Body of pancreas (tissue), 4 donors: ENCODE measurements around the gene MAST3. TPM values are rescaled to one million over a fixed set of nuclear protein-coding genes. Genes with fewer than 3 reads are reported as not detected.
"Not testable (repeated sequence)": the region's sequence is repeated elsewhere in the genome, so short reads cannot be mapped to it uniquely, and the experiment has no call there.

Experiments used
- ATAC-seq: fragments of 150-250 bp; one replicate; pipeline ENCODE4 v1.9.1; 2016
- DNase-seq, 4 donors: peaks; one replicate each; pipeline ENCODE4 v3.0.0-alpha.2; 2019
- H3K27ac ChIP-seq, 4 donors: fragments of 200-600 bp; sonication (generic); 1 replicate in 3 of 4; 2 replicates in 1 of 4; pipeline versions ENCODE4 v1.5.1 to v1.6.1; 2016 to 2019; ENCODE audit warnings: mild to moderate bottlenecking in 1 of 4, mixed read lengths in 1 of 4, moderate library complexity in 1 of 4
- H3K27me3 ChIP-seq, 2 donors: fragments of 200-600 bp; sonication (generic); one replicate each; pipeline ENCODE4 v1.6.0; 2016; ENCODE audit warnings: mild to moderate bottlenecking in 1 of 2
- H3K36me3 ChIP-seq, 2 donors: fragments of 200-600 bp; sonication (generic); replicated peaks in 1 of 2; 2 replicates each; pipeline ENCODE4 v1.5.1; 2016; ENCODE audit warnings: low read depth in 2 of 2; ENCODE audit not compliant: insufficient read depth in 1 of 2
- H3K4me1 ChIP-seq: fragments of 200-600 bp; sonication (generic); one replicate; pipeline ENCODE4 v1.6.0; 2016
- H3K4me3 ChIP-seq, 2 donors: fragments of 200-600 bp; sonication (generic); 1 replicate in 1 of 2; 2 replicates in 1 of 2; pipeline ENCODE4 v1.5.1; 2016 to 2019
- H3K9me3 ChIP-seq, 3 donors: fragments of 200-600 bp; sonication (generic); 1 replicate in 2 of 3; 2 replicates in 1 of 3; pipeline ENCODE4 v1.5.1; 2016
- POLR2A ChIP-seq, 3 donors: fragments of 450-650 bp; IDR thresholded peaks; one replicate each; pipeline ENCODE4 v1.6.1; 2016; ENCODE audit warnings: antibody characterized with exemption in 3 of 3, mild to moderate bottlenecking in 2 of 3
- WGBS, 2 donors: methylation state at CpG; one replicate each; pipeline ENCODE4 v1.1.5; 2017; 5-methylcytosine and 5-hydroxymethylcytosine counted together
- intact Hi-C: fragments of 100-400 bp; cut with DNase I; formaldehyde crosslinking; loops from one replicate; pipeline ENCODE4 v1.15.1; 2023
- total RNA-seq, 2 donors: library from RNA; depleted of rRNA; stranded (reverse); fragments of >200 nt; gene quantifications; one replicate each; pipeline ENCODE4 v1.1.0, GENCODE V29; 2016
- TF ChIP-seq, protein P1 (sequence below), 7 experiments: fragments of 450-650 bp in 4 of 7; fragments of 200-600 bp in 3 of 7; sonication (generic) in 3 of 7; IDR thresholded peaks; one replicate each; pipeline ENCODE4 v1.5.1; 2016 to 2019; ENCODE audit warnings: antibody characterized with exemption in 7 of 7

MAST3 gene
- total RNA-seq, 2 donors from 2014 or later, result 17.6 to 35.3 TPM

- WGBS, 2 donors, result 35 to 37% methylated on average over 13 to 16 of the region's 18 CpGs
- H3K36me3 ChIP-seq, result no peaks in the 10 kb centered on the region
- H3K4me3 ChIP-seq, result no peak overlapping the region
- H3K4me1 ChIP-seq, result peaks cover 61% of the 10 kb centered on the region
- no peaks in the 10 kb centered on the region for H3K27me3 ChIP-seq
- H3K27ac ChIP-seq, result peak overlapping the region; percentile 69 to 74 (median 71)
- no peak for TF ChIP-seq POLR2A (IDR thresholded peaks at IDR 0.05)
- TF ChIP-seq, protein P1, sequence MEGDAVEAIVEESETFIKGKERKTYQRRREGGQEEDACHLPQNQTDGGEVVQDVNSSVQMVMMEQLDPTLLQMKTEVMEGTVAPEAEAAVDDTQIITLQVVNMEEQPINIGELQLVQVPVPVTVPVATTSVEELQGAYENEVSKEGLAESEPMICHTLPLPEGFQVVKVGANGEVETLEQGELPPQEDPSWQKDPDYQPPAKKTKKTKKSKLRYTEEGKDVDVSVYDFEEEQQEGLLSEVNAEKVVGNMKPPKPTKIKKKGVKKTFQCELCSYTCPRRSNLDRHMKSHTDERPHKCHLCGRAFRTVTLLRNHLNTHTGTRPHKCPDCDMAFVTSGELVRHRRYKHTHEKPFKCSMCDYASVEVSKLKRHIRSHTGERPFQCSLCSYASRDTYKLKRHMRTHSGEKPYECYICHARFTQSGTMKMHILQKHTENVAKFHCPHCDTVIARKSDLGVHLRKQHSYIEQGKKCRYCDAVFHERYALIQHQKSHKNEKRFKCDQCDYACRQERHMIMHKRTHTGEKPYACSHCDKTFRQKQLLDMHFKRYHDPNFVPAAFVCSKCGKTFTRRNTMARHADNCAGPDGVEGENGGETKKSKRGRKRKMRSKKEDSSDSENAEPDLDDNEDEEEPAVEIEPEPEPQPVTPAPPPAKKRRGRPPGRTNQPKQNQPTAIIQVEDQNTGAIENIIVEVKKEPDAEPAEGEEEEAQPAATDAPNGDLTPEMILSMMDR (IDR thresholded peaks at IDR 0.05), result no peak
- no peaks in the 10 kb centered on the region for H3K9me3 ChIP-seq
- DNase-seq, result peak in 2 of 4 donors; percentile 64 to 74
- no peak for ATAC-seq
- intact Hi-C loops, result no loop called here
Measured at GRCh38 chr19:18157465-18158063, 60.0 kb downstream of the MAST3 start.

GRCh38 chr19:18158467-18158866, 60.9 kb downstream of the MAST3 start:
- no peak overlapping the region for H3K4me3 ChIP-seq
- whole genome bisulfite sequencing, 2 donors, result 84 to 92% methylated on average over 4 of the region's 4 CpGs
- no peaks in the 10 kb centered on the region for H3K9me3 ChIP-seq
- no peaks in the 10 kb centered on the region for H3K27me3 ChIP-seq
- H3K36me3 ChIP-seq, result no peaks in the 10 kb centered on the region
- peaks cover 61% of the 10 kb centered on the region for H3K4me1 ChIP-seq
- H3K27ac ChIP-seq, result no peak overlapping the region
- TF ChIP-seq, protein P1 (IDR thresholded peaks at IDR 0.05), result no peak
- TF ChIP-seq POLR2A (IDR thresholded peaks at IDR 0.05), result no peak
- no peak for DNase-seq
- ATAC-seq, result no peak
- intact Hi-C loops, result no loop called here

DNA sequence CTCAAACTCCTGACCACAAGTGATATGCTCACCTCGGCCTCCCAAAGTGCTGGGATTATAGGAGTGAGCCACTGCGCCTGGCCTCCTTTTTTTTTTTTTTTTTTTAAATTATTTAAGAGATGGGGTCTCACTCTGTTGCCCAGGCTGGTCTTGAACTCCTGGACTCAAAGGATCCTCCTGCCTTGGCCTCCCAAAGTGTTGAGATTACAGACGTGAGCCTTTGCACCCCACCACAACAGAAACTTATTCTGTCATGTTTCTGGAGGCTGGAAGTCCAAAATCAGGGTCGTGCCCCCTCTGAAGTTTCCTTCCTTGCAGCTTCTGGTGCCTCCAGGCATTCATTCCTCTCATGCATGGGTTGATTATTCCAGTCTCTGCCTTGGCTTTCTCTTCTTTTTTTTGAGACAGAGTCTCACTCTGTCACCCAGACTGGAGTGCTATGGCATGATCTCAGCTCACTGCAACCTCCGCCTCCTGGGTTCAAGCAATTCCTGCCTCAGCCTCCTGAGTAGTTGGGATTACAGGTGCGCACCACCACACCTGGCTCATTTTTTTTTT, 61.6 kb downstream of the MAST3 start:
- ATAC-seq, H3K27ac ChIP-seq, H3K9me3 ChIP-seq, H3K27me3 ChIP-seq, H3K36me3 ChIP-seq, H3K4me3 ChIP-seq, DNase-seq, intact Hi-C loops: not testable (repeated sequence)
- peaks cover 54% of the 10 kb centered on the region for H3K4me1 ChIP-seq
- WGBS, 2 donors, result 85 to 91% methylated on average over 5 to 6 of the region's 6 CpGs

GRCh38 chr19:18159810-18160209, 62.2 kb downstream of the MAST3 start:
- no peak for ATAC-seq
- Histone ChIP-seq H3K27ac (peak overlapping the region in 1 of 4 donors; percentile 66), H3K36me3 (no peaks in the 10 kb centered on the region), H3K9me3 (no peaks in the 10 kb centered on the region), H3K27me3 (no peaks in the 10 kb centered on the region), H3K4me3 (no peak overlapping the region), H3K4me1 (peaks cover 48% of the 10 kb centered on the region)
- intact Hi-C loops, result no loop called here
- TF ChIP-seq POLR2A (IDR thresholded peaks at IDR 0.05), result no peak
- TF ChIP-seq, protein P1 (IDR thresholded peaks at IDR 0.05), result no peak
- 94 to 95% methylated on average over 10 of the region's 10 CpGs for WGBS, 2 donors
- no peak for DNase-seq

- intact Hi-C loops, result no loop called here
- peak overlapping the region; percentile 52 to 75 (median 60) for H3K27ac ChIP-seq
- ATAC-seq, result peak; percentile 9
- H3K4me1 ChIP-seq, result peaks cover 41% of the 10 kb centered on the region
- TF ChIP-seq, protein P1 (IDR thresholded peaks at IDR 0.05), result no peak
- no peak for TF ChIP-seq POLR2A (IDR thresholded peaks at IDR 0.05)
- no peaks in the 10 kb centered on the region for H3K27me3 ChIP-seq
- 44 to 92% methylated on average over 2 to 11 of the region's 13 CpGs for WGBS, 2 donors
- no peaks in the 10 kb centered on the region for H3K9me3 ChIP-seq
- peak in 2 of 4 donors; percentile 39 to 51 for DNase-seq
- H3K4me3 ChIP-seq, result no peak overlapping the region
- H3K36me3 ChIP-seq, result no peaks in the 10 kb centered on the region
Measured at GRCh38 chr19:18160493-18160970, 63.0 kb downstream of the MAST3 start.
